ENCODE data around the gene RAPGEF4.

RAPGEF4 gene

DNA sequence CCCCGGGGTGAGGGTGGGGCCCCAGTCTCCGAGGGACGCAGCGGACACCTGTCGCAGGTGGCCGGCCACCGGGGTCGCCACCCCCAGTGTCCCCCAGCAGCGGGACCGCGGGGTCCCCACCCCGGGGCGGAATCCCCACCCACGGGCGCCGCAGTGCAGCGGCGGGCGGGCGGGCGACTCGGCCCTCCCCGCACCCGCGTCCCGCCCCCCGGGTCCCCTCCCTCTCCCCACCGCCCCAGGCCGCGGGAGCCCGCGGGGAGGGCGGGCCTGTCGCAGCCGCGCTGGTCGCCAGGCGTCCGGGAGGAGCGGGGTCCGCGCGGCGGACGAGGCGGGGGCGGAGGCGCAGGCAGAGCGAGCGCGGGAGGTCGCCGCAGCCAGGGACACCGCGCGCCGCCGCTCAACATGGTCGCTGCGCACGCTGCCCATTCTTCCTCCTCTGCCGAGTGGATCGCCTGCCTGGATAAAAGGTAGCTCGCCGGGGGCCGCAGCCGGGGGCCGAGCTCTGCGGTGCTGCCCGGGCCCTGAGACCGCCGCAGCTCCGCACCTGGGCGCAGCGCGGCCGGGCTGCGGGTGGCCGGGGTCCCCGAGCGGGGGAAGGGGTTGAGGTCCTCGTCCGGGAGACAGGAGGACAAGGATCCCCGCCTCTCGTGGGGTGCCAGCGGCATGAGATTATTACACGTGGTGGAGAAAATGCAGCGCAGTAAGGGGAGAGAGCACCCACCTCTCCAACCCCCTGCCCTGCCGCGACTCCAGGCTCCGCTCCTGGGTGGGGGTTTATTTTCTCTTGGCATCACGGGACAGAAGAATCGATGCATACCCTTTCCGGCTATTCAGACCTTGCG is at the start of gene RAPGEF4:
RAPGEF4 (plus strand) TSS at position 264 of the 842 bp plus-strand sequence; CDS start at position 403, 139 bp downstream.
- FAIRE-seq (no peak), DNase-seq (ENCODE audit: extremely low spot score, insufficient read length, low read depth) (no peak)

- FAIRE-seq (no peak), DNase-seq (ENCODE audit: extremely low spot score, insufficient read length, low read depth) (no peak)
Observed at GRCh38 chr2:172693037-172693436, 42.6 kb upstream of the RAPGEF4 start.

DNA sequence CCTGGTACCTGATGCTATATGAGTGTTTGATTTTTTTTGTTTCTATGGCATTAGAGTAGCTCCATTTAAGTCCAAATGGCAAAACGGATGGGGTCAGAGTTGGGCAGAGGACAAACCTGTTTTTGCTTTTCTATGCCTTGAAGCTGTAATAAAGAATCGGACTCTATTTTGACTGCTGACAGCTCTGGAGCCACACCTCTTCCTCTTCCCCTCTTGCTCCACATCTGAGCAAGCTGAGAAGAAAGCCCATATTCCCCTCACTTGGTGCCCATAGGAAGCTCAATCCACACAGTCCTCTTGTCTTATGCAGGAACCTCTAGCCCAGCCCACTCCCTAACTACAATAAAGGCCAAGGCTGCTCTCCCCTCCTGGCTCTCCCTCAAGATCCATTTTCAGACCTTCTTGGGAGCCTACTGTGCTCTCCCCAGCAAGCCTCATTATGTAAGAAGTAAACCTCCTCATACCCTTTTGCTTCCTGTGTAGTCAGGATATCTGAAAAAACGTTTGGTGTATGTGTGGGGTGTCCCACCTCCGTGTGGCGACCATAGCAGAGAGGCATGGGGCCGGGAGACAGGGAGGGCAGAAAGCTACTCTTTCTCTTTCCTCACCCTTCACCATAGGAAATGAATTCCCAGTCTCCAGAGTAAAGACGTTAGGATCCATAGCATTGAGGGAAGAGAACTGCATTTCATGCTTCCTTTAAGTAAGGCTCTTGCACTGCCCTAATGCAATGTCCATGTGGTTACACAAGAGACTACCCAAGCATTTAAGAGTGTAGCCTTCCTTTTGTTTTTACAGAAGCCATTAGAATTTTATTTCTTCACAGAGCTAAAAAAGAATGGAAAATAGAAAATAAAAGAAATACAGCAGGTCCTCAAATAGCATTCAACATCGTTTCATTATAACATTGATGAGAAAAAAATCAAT is 41.9 kb upstream of the RAPGEF4 start:
- FAIRE-seq, result no peak

DNA sequence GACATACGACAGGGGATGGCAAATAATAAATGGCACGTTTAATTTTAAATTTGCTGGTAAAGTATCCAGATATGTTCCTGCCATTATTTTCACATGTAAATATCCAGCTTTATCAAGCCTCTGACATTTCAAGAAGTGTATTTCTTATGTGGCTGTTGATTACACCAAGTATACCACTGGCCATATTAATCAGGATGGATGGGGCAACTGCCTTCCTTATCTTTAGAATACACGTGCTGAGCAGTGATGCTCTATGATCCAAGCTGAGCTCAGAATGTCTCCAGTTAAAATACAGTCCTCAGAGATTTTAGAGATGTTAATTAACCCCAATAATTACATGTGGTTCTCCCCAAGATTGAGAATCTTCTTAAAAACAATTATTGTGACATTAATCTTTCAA is 38.3 kb upstream of the RAPGEF4 start:
- no peak for FAIRE-seq
- DNase-seq (ENCODE audit: extremely low spot score, insufficient read length, low read depth), result no peak

More for the DNA sequence above, 41.9 kb upstream of the RAPGEF4 start:
- DNase-seq (ENCODE audit: extremely low spot score, insufficient read length, low read depth), result no peak

DNA sequence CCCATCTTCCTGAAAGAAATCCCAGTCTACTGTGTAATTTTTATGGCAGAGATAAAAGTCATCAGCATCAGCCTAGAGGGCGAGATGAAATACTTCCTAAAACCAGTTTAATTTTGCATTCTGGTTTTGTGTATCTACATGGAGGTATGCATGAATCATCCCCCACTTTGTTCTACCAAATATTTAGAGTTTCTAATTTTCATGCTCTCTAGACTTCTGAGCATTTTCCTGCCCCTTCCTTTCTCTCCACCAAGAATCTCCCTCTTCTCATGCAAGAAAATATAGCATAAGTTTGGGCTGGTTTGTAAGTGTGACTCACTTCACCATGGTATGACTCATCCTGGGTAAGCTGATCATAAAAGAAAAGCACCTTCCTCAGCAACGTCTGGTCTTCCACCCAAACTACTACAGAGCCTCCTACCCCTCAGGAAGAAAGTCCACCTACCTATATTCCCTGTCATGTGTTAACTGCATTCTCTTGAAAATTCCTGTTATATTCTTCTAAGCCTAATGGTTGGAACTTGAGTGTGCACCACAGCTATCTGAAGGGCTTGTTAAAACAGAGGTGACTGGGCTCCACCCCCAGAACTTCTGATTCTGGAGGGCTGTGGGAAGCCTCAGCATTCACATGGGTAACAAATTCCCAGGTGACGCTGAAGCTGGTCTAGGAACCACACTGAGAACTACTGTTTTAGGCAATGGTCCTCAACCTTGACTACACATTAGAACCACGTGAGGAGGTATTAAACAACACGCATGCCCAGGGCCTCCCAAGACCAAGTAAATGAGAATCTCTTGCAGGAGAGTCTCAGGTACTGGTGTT is 37.4 kb upstream of the RAPGEF4 start:
- DNase-seq (ENCODE audit: extremely low spot score, insufficient read length, low read depth) (no peak), FAIRE-seq (no peak)

GRCh38 chr2:172701250-172701649 is 34.4 kb upstream of the RAPGEF4 start:
- FAIRE-seq, result no peak
- DNase-seq (ENCODE audit: extremely low spot score, insufficient read length, low read depth), result no peak

- FAIRE-seq (no peak), DNase-seq (ENCODE audit: extremely low spot score, insufficient read length, low read depth) (no peak)
Observed at GRCh38 chr2:172702451-172702850, 33.2 kb upstream of the RAPGEF4 start.

DNA sequence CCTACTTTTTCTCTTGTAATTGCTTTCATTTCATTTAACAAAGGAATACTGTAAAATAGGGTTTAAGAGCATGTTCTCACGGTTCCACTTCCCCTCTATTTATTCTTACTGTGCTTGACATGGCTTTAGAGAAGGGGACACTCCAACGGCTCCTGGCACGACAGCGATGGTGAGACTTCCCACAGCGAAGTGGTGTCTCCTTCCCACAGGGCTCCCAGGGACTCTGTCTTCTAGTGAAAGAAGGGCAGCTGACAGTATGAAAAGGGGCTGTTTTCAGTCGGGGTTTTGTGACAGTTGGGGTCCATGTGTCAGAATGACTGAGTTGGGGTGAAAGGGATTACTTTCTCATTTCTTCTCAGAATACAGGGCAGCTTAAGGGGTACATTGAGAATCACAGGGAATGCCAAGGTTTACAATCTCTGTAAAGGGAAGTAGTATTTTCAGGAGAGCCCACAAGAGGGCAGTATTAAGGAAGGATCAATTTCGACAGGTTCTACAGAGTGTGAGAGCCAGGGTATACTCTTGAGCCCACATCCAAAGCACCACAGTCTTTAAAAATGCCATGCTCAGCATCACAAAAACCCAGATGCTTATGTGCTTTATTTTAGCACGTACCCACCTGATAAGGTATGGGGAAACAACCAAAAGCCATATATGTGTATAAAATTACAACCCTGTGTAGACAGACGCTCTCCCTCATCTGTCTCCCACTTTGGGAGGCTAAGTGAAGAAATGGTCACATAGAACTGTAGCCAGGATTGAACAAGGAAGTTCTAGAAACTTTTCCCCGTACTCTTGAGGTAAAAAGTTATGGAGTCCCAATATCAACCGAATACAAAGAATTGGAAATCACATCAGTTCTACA is 31.3 kb upstream of the RAPGEF4 start:
- no peak for FAIRE-seq

GRCh38 chr2:172705352-172705751 is 30.3 kb upstream of the RAPGEF4 start:
- no peak for DNase-seq (ENCODE audit: extremely low spot score, insufficient read length, low read depth)
- FAIRE-seq, result no peak

More for the DNA sequence above, 31.3 kb upstream of the RAPGEF4 start:
- no peak for DNase-seq (ENCODE audit: extremely low spot score, insufficient read length, low read depth)

- no peak for FAIRE-seq
- DNase-seq (ENCODE audit: extremely low spot score, insufficient read length, low read depth), result no peak
Observed at GRCh38 chr2:172708247-172708646, 27.4 kb upstream of the RAPGEF4 start.

- no peak for FAIRE-seq
- no peak for DNase-seq (ENCODE audit: extremely low spot score, insufficient read length, low read depth)
Observed at GRCh38 chr2:172709566-172710291, 25.9 kb upstream of the RAPGEF4 start.

DNA sequence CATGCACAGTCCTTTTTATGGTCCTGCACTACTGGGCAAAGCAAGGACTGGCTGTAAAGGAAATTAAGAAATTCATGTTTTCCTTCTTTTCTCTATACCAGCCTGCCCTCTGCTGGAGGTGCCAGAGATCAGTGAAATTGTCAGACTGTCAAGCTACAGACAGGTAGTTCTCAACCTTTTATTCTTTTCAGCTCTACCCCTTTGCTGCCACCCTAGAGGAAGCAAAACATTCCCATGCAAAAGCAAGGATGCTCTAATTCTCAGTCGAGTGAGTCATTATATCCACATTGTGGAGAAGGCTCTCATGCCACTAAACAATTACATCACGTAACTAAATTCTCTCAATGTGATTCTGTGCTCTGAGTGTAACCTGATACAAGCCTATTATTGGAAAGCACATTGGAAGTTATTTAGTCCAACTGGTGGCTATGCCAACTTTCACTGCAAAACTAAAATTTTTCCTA is 25.0 kb upstream of the RAPGEF4 start:
- FAIRE-seq (no peak), DNase-seq (ENCODE audit: extremely low spot score, insufficient read length, low read depth) (no peak)

- no peak for DNase-seq (ENCODE audit: extremely low spot score, insufficient read length, low read depth)
- FAIRE-seq, result no peak
Observed at GRCh38 chr2:172711110-172711509, 24.5 kb upstream of the RAPGEF4 start.

DNA sequence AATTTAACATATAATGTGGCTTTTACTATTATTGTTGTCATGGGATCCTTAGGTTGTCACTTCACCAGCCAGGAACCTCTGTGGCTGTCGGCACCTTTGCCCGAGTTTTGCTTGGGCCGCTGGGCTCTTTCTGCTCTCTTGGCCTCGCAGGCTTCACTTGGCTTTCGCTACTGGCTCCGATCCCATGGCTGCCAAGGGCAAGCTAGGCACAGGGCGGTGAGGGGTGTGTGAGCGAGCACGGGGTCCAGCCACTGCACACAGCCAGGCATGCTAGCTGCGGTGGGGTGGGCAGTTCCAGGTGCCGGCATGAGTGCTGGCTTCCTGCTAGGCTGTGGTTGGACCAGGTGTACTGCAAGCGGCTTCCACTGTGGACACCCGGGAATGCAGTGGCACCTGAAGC is 23.4 kb upstream of the RAPGEF4 start:
- no peak for FAIRE-seq
- no peak for DNase-seq (ENCODE audit: extremely low spot score, insufficient read length, low read depth)

GRCh38 chr2:172713365-172713875 is 22.2 kb upstream of the RAPGEF4 start:
- DNase-seq (ENCODE audit: extremely low spot score, insufficient read length, low read depth) (no peak), FAIRE-seq (no peak)

DNA sequence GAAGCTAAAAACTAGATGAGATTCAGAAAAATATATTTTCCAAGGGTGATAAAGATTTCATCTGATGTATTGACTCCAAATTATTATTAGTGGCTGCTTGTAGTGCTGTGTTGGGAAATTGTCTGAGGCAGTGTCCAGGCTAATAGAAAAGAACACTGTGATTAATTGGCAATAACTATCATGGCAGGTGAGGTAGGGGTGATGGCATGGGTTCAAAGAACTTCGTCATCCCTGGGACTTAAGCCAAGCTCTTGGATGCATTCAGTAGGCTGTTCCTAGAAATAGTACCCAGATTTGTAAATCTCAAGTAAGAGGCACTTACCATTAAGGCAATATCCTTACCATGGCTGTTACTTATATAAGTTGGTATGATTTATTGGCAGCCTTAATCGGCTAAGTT is 13.2 kb upstream of the RAPGEF4 start:
- no peak for DNase-seq (ENCODE audit: extremely low spot score, insufficient read length, low read depth)
- no peak for FAIRE-seq

GRCh38 chr2:172723286-172723685 is 12.4 kb upstream of the RAPGEF4 start:
- no peak for FAIRE-seq
- DNase-seq (ENCODE audit: extremely low spot score, insufficient read length, low read depth), result no peak

- FAIRE-seq, result no peak
- DNase-seq (ENCODE audit: extremely low spot score, insufficient read length, low read depth), result no peak
Observed at GRCh38 chr2:172724724-172725123, 10.9 kb upstream of the RAPGEF4 start.

Measured in GM18507 (cell line).